Activated naive CD4-positive, alpha-beta T cell treated with anti-CD3 and anti-CD28 coated beads, Interleukin-2, amount 50 U/mL, for 72 hours (primary cell): ENCODE data around the gene LTA. TPM values are rescaled to one million over a fixed set of nuclear protein-coding genes. Genes with fewer than 3 reads are reported as not detected.
"Not testable (repeated sequence)": the region's sequence is repeated elsewhere in the genome, so short reads cannot be mapped to it uniquely, and the experiment has no call there.

Experiments used
- ATAC-seq, 2 donors: fragments of 150-1000 bp; cut with Tn5 transposase; 2 replicates each; pipeline ENCODE4 v1.10.0; 2021; ENCODE audit warnings: mild to moderate bottlenecking in 2 of 2, moderate library complexity in 2 of 2
- DNase-seq, 2 donors: peaks; one replicate each; pipeline ENCODE4 v3.0.0; 2021 to 2022; ENCODE audit warnings: low spot score in 2 of 2
- H3K27ac Mint-ChIP-seq, 2 donors: one replicate each; pipeline ENCODE4 v1.8.0; 2022; ENCODE audit warnings: mild to moderate bottlenecking in 2 of 2, mixed read lengths in 2 of 2
- H3K36me3 Mint-ChIP-seq, 2 donors: one replicate each; pipeline ENCODE4 v1.8.0; 2022; ENCODE audit warnings: mixed read lengths in 2 of 2
- H3K9me3 Mint-ChIP-seq, 2 donors: one replicate each; pipeline ENCODE4 v1.8.0; 2022; ENCODE audit warnings: mixed read lengths in 2 of 2
- total RNA-seq, 2 donors: library from RNA; stranded (reverse); gene quantifications; one replicate each; pipeline ENCODE4 v1.2.3, GENCODE V29; 2022

Gene LTA
- total RNA-seq, 2 donors from 2014 or later: 266 to 1,366 TPM

DNA sequence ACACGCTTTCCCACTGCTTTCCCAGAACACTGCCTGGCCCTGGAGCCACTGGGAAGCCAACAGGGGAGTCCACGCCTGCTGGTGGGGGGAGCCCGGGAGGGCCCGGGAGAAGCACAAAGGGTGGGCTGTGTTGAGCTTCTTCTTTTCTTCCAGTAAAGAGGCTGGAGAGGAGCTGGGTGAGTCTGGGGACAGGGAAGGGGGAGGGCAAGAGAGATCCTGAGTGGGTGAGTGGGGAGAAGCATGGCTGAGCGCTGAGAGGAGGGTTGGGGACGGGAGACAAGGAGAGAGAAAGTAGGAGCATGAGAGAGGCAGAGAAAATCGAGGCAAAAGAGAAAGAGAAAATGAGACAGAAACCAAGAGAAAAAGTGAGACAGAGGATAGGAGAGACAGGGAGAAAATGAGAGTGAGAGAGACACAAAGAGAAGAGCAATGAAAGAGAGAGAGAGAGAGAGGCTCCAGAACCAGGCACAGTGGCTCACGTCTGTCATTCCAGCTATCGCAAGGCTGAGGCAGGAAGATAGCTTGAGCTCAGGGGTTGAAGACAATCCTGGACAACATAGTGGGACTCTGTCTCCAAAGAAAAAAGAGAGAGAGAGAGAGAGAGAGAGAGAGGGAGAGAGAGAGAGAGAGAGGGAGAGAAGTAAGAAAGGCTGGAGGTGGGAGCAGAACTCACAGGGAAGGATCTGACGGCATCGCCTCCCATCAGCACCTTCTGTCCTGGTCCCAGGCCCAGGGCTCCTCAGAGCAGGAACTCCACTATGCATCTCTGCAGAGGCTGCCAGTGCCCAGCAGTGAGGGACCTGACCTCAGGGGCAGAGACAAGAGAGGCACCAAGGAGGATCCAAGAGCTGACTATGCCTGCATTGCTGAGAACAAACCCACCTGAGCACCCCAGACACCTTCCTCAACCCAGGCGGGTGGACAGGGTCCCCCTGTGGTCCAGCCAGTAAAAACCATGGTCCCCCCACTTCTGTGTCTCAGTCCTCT lies 16.0 kb downstream of the LTA start:
- H3K36me3 Mint-ChIP-seq: peaks cover 0 to 6% of the 10 kb centered on the region in 2 donors
- peak overlapping the region; percentile 86 to 88 for H3K27ac Mint-ChIP-seq
- DNase-seq (no peak), ATAC-seq (peak; percentile 30 to 55)
- no peaks in the 10 kb centered on the region for H3K9me3 Mint-ChIP-seq

DNA sequence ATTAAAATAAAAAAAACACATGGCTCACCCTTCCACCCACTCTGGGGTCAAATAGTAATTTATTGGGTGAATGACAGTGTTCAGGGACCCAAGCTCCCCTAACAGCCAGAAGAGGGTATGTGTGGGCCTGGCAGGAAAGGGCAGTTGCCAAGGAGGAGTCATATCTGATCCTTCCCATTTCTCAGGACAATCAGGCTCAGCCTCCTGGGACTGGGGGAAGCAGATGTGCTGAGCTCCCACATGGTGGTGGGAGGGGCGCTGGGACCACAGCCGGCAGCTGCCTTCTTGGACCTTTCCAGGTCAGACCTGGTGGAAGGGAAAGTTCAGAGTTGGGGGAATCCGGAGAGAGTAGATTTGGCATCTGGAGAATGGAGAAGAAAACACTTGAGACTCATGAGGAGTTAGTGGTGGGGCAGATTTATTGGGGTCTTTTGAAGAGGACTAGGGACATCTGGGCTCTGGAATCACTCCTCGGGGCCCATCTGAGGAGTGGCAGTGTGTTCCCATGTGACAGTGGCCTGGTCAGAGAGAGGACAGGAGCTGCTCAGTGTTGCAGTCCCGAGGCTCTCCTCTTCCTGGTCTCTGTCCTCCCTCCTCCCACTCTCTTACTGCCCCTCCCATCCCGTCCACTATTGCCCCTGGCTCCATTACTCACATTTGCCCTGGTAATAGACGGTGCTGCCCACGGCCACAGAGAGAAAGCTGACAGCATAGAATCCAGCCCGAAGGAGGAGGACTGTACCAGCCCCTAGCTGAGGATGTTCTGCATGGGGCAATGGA lies 17.0 kb downstream of the LTA start:
- Mint-ChIP-seq H3K9me3 (no peaks in the 10 kb centered on the region), H3K36me3 (peaks cover 0 to 5% of the 10 kb centered on the region in 2 donors), H3K27ac (peak overlapping the region in 1 of 2 donors; percentile 34)
- DNase-seq: no peak
- no peak for ATAC-seq

DNA sequence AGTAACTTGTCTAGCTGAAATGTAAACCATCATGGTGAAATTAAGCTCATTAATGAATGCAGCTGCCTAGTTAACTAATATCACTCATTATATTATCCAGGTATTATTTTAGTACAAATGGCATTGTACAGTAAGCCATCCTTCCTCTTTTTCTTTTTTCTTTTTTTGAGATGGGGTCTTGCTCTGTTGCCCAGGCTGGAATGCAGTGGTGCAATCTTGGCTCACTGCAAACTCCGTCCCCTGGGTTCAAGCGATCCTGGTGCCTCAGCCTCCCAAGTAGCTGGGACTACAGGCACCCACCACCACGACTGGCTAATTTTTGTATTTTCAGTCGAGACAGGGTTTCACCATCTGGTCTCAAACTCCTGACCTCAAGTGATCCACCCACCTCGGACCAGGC lies 18.6 kb downstream of the LTA start:
- ATAC-seq, H3K9me3 Mint-ChIP-seq, H3K36me3 Mint-ChIP-seq, H3K27ac Mint-ChIP-seq, DNase-seq: not testable (repeated sequence)

DNA sequence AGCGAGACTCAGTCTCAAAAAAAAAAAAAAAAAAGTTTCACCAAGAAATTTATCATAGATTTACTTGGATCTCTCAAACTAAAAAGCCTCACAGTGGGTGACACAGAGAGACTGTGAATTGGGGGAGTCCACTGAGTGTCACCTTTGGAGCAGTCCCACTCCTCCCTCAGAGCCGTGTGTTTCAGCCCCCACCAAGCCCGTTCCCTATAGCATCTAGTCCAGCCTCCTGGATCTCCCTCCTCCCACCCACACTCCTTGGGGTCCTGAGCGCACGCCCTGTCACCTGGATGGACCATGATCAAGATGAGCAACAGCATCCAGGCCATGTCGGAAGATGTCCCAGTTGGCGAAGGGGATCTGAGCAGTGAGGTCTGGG lies 20.3 kb downstream of the LTA start:
- DNase-seq (no peak), ATAC-seq (peak; percentile 3 to 14)
- no peaks in the 10 kb centered on the region for H3K9me3 Mint-ChIP-seq
- peak overlapping the region; percentile 22 to 76 for H3K27ac Mint-ChIP-seq
- H3K36me3 Mint-ChIP-seq: no peaks in the 10 kb centered on the region

DNA sequence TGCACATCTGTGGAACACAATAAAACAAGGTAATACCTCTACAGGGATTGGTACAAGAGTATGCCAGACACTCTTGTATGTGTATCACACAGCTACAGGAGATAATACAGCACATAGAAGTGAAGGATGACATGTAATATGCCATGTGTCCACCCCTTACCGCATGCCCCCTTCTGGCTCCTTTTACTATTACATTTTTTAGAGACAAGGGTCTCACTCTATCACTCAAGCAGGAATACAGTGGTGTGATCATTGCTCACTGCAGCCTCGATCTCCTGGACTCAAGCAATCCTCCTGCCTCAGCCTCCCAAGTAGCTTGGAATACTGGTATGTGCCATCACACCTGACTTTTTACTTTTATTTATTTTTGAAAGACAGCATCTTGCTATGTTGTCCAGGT lies 24.9 kb downstream of the LTA start:
- DNase-seq: no peak
- Mint-ChIP-seq H3K9me3 (no peaks in the 10 kb centered on the region), H3K36me3 (no peaks in the 10 kb centered on the region)

DNA sequence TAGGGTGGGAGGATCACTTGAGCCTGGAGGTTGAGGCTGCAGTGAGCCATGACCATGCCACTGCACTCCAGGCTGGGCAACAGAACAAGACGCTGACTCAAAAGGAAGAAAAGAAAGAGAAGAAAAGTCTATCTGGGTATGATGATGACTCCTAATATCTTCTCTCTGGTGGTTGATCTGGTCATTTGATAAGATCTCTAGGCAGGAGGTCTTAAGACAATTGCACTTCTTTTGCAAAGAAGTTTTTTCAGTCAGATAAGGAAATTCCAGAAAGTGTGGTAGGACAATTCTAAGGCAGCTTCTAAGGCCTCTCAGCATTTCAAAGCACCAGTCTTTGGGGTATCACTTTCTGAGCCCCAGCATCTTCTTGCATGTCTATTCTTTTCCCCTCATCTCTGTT lies 35.2 kb downstream of the LTA start:
- ATAC-seq: no peak
- Mint-ChIP-seq H3K36me3 (no peaks in the 10 kb centered on the region), H3K27ac (no peak overlapping the region), H3K9me3 (no peaks in the 10 kb centered on the region)
- DNase-seq: no peak

More for the DNA sequence above, 24.9 kb downstream of the LTA start:
- no peak overlapping the region for H3K27ac Mint-ChIP-seq
- ATAC-seq: peak; percentile 63 to 75

DNA sequence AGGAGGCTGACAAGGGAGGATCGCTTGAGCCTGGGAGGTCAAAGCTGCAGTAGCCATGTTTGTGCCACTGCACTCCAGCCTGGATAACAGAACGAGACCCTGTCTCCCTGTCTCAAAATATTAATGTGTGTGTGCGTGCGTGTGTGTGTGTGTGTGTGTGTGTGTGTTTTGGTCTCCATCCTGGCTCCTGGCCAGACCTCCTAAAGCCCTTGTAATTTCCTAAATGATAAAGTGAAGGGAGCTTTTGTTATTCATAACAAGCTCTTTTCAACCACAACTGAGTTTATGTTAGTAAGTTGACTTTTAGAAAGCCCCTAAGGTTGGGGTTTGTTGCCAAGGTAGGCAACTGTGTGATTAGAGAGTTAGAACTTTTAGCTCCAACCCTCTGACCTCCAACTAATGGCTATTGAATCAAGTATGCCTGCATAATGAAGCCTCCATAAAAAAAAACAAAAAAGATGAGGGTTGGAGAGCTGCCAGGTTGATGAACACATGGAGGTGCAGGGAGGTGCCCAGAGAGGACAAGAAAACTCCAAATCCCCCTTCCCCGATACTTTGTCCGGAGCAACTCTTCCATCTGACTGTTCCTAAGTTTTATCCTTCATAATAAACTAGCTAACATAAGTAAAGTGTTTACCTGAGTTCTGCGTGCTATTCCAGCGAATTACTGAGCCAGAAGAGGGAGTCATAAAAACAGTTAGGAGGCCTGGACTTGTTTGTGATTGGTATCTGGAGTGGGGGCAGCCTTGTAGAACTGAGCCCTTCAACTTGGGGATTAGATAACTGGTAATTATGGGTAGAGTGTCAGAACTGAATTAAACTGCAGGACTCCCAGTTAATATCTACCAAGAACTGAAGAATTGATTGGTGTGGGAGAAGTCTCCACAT lies 37.7 kb downstream of the LTA start:
- Mint-ChIP-seq H3K27ac (no peak overlapping the region), H3K9me3 (no peaks in the 10 kb centered on the region), H3K36me3 (no peaks in the 10 kb centered on the region)
- ATAC-seq: no peak
- no peak for DNase-seq

DNA sequence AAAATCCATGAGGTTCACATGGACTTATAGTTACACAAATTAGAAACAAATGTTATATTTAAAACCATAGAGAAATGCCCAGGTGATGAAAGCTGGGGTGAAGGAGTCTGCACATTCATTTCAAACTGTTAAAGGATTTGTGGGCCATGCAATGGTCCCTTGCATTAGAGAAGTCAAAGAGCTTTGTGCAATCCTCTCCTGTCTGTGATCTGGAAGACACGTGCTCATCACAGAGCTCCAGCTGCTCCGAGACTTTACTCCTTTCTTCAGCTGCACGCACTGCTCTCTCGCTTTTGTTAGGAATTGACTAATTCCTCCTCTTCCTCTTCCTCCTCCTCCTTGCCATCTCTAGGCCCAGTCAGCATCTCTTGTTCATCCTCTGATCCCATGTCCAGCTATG lies 38.9 kb downstream of the LTA start:
- no peak for DNase-seq
- Mint-ChIP-seq H3K27ac (no peak overlapping the region), H3K36me3 (no peaks in the 10 kb centered on the region), H3K9me3 (no peaks in the 10 kb centered on the region)
- no peak for ATAC-seq

DNA sequence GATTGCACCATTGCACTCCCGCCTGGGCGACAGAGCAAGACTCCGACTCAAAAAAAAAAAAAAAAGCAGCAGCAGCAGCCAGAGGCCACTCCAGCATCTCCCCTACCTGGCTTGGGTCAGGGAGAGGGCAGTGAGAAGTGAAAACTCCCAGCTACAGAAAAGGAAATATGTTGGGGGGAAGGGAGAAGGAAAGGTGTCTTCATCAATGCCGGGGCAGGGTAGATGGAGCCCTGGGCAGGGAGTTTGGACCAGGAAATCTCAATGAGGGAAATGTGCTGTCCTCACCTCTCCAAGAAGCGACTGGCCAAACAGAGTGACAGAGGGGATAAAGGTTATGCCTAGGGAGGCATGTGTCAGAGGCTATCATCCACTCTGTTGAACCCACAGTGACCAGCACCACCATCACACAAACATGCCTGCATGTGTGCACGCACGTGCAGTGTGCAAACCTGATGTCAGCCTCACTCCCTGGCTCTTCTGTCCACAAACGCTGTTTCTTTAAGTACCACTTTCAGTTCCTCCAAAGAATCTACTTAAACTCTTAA lies 42.1 kb downstream of the LTA start:
- H3K27ac Mint-ChIP-seq: peak overlapping the region in 1 of 2 donors; percentile 15
- H3K9me3 Mint-ChIP-seq: no peaks in the 10 kb centered on the region
- DNase-seq: no peak
- ATAC-seq: no peak
- H3K36me3 Mint-ChIP-seq: peaks cover 0 to 11% of the 10 kb centered on the region in 2 donors

DNA sequence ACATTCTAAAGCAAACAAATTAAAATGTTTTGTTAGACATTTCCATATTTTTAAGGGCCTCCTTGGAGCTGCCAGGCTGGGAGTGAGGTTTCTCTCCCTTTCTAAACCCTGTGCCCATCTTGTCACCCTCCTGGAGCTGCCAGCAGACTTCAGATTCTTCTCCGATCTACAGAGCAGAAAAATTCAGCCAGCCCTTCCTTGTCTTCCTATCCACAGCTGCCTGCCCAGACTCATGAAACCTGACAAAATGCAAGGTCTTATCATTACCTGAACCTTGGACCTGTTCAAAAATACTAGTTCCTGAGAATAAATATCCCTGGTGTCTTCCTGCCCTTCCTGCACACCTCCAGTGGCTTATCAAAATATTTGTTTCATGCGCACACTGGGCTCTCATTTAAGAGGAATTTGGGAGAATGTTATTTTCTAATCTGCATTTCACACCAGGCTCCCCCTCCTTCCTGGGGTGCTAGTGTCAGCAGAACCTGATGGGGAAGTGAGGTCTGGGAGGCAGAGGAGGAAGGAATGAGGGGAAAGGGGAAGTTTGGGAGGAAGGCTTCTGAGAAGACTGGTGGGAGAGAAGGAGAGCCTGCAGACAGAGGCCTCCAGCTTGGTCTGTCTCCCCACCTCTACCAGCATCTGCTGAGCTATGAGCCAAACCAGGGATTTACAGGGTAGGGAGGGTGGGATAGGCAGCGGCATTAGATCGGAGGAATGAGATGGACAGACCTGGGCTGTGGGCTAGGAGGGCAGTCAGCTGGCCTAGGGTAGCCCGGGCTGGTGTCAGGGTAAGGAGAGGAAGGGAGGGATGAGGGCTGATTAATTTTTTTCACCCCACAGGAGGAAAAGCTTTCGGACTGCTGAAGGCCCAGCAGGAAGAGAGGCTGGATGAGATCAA lies 42.8 kb downstream of the LTA start, which contains the start of gene AIF1:
Gene AIF1 (plus strand): TSS at position 551 of the 895 bp plus-strand sequence. CDS start 96 bp downstream, at position 647.
- ATAC-seq: no peak
- Mint-ChIP-seq H3K27ac (peak within 1 kb of the TSS; percentile 80 to 96), H3K36me3 (peaks cover 0 to 11% of the 10 kb centered on the region in 2 donors), H3K9me3 (no peaks in the 10 kb centered on the region)
- no peak for DNase-seq

DNA sequence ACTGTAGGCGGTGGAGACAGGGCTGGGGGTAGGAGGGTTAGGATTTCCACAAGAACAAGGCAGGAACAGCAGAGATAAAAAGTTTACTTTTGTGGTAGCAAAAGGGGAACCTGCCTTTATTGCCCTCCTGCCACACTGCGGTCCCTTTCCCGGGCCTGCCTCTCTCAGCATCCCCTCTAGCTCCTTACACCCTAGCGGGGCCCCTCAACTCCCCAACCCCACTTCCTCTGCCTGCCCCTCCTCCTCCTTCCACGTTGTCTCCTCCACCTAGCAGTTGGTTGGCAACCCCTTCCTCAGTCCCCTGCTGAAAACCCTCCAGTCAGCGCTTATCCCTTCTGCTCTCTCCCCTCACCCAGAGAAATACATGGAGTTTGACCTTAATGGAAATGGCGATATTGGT lies 43.7 kb downstream of the LTA start:
- no peak for ATAC-seq
- peak in 1 of 2 donors; percentile 34 for DNase-seq
- H3K9me3 Mint-ChIP-seq: no peaks in the 10 kb centered on the region
- H3K36me3 Mint-ChIP-seq: peaks cover 0 to 11% of the 10 kb centered on the region in 2 donors
- peak overlapping the region; percentile 80 to 96 for H3K27ac Mint-ChIP-seq

DNA sequence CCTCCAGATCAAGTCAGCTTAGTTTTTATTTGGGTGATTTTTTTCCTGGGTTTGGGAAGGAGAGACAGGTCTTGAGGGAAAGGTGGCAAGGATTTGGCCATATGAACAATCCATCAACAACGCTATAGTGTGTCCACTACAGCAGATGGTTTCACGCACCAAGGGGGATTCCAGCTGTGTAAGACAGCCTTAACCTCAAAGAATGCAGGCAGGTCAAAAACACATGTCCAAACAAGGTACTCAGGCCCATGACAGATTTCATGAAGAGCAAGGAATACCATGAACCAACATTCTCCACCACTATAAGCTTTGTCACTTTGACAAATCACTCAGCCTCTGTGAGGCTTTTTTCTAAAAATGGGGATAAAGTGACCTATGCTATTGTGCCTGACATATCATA lies 44.9 kb downstream of the LTA start:
- H3K9me3 Mint-ChIP-seq: no peaks in the 10 kb centered on the region
- ATAC-seq (no peak), DNase-seq (no peak)
- H3K27ac Mint-ChIP-seq: peak overlapping the region in 1 of 2 donors; percentile 80
- H3K36me3 Mint-ChIP-seq: peaks cover 12 to 23% of the 10 kb centered on the region in 2 donors

DNA sequence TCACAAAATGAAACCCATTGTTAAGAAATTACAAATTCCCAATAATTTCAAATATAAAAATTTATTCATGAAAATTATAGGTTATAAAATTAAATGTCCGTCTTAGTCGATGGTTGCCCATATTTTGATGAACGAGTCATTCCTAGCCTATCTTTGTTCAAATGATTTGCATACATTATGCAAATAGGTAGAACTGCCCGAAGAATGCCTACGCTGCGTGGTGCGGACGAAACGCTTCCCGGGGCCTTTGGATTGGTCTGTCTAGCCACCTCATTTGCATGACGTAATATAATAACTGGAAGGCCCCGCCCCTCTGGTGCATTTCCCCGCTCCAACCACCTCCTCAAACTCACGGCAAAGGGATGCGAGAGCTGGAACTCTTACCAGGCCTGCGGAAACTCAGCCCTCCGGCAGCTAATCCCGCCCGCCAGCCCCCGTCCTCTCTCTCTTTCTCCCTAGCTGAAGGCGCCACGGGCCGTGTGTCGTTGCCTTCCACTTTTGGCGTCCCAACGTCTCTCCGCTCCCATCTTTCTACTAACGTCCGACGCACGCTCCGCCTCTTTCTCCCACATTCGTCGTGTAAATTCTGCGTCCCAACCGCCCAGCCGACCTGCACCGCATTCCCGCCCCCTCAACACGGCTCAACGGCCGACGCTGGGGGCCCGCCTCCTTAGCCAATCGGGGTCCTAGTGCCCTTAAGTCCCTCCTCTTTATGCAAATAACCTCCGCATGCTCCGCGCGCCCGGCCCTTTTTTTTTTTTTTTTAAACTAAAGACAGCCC lies 47.9 kb downstream of the LTA start:
- peak; percentile 84 to 87 for ATAC-seq
- DNase-seq: peak; percentile 94 to 97
- H3K27ac Mint-ChIP-seq: peak overlapping the region; percentile 95 to 96
- no peaks in the 10 kb centered on the region for H3K9me3 Mint-ChIP-seq
- peaks cover 33 to 42% of the 10 kb centered on the region in 2 donors for H3K36me3 Mint-ChIP-seq

DNA sequence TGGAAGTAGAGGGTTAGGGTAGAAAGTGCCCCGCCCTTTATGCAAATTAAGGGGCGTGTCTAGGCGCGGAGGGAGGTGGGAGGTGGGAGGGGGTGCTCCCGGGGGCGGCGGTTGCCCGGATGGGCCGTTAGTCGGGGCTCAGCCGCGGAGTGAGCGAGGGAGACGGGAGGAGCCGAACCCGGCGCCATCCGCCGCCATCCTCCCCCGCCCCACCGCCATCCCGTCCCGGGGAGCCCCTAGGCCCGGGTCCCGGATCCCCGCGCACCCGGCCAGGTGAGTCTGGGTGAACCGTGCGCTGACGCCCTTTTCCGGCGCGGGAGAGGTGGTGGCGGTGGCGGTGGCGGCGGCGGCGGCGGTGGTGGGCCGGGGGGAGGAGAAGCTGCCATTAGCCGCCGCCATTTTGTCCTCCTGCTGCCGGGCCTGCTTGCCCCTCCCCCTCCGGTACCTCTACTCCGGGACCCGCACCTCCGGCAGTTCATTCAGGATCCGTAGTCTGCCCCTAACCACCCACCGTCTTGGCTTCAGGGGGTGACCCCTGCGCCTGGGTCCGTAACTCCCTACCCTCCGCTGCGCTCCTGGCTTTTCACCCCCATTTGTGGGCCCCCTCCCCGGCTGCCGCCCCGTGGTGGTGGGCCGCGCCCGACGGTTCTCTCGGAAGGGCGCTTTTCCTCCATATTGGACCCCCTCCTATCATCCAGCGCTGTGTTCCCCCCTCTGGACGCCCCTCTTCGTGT lies 48.7 kb downstream of the LTA start, which contains the start of gene PRRC2A:
Gene PRRC2A (plus strand): TSS at position 130 of the 734 bp plus-strand sequence. CDS start 2,075 bp downstream, outside the sequence.
- peak; percentile 34 to 39 for ATAC-seq
- Mint-ChIP-seq H3K27ac (peak within 1 kb of the TSS; percentile 95 to 98), H3K36me3 (peaks cover 39 to 48% of the 10 kb centered on the region in 2 donors), H3K9me3 (no peaks in the 10 kb centered on the region)
- peak in 1 of 2 donors; percentile 94 for DNase-seq
